ENCODE measurements around the gene ATRX.

GRCh38 chrX:77514177-77514576 is 271.8 kb downstream of the ATRX start:
- TF ChIP-seq, protein P1, sequence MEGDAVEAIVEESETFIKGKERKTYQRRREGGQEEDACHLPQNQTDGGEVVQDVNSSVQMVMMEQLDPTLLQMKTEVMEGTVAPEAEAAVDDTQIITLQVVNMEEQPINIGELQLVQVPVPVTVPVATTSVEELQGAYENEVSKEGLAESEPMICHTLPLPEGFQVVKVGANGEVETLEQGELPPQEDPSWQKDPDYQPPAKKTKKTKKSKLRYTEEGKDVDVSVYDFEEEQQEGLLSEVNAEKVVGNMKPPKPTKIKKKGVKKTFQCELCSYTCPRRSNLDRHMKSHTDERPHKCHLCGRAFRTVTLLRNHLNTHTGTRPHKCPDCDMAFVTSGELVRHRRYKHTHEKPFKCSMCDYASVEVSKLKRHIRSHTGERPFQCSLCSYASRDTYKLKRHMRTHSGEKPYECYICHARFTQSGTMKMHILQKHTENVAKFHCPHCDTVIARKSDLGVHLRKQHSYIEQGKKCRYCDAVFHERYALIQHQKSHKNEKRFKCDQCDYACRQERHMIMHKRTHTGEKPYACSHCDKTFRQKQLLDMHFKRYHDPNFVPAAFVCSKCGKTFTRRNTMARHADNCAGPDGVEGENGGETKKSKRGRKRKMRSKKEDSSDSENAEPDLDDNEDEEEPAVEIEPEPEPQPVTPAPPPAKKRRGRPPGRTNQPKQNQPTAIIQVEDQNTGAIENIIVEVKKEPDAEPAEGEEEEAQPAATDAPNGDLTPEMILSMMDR (IDR thresholded peaks at IDR 0.05; ENCODE audit: low read length): no peak
- TF ChIP-seq EZH2 (IDR thresholded peaks at IDR 0.05; ENCODE audit: borderline replicate concordance, low read length): no peak

All from OCI-LY1 (cell line).